ENCODE measurements around the gene CDK12.

GRCh38 chr17:39556423-39556822 lies 95.1 kb downstream of the CDK12 start:
- TF ChIP-seq POLR2A (IDR thresholded peaks at IDR 0.05), result no peak
- no peak for TF ChIP-seq CTCF (IDR thresholded peaks at IDR 0.05)
